IPS-15b (cell line): Measurements from ENCODE around the gene ATP4B.

ENCODE experiments used
- H3K27me3 ChIP-seq: one replicate; pipeline ENCODE4 v1.6.1; 2013; ENCODE audit warnings: low read length; ENCODE audit not compliant: control insufficient read depth, insufficient read depth
- H3K36me3 ChIP-seq: one replicate; pipeline ENCODE4 v1.6.1; 2013; ENCODE audit warnings: low read length; ENCODE audit not compliant: control insufficient read depth, insufficient read depth
- H3K4me1 ChIP-seq: one replicate; pipeline ENCODE4 v1.6.1; 2013; ENCODE audit warnings: mild to moderate bottlenecking, low read length; ENCODE audit not compliant: control insufficient read depth, insufficient read depth
- H3K4me3 ChIP-seq: one replicate; pipeline ENCODE4 v1.5.1; 2013; ENCODE audit warnings: low read depth, low read length
- H3K9ac ChIP-seq: one replicate; pipeline ENCODE4 v1.6.1; 2013; ENCODE audit warnings: low read depth, mild to moderate bottlenecking, low read length
- H3K9me3 ChIP-seq: one replicate; pipeline ENCODE4 v1.6.1; 2013; ENCODE audit warnings: mild to moderate bottlenecking, low read length; ENCODE audit not compliant: control insufficient read depth, insufficient read depth

The ATP4B gene

GRCh38 chr13:113654591-113655345, 3.2 kb downstream of the ATP4B start:
- H3K9me3 ChIP-seq, result no peaks in the 10 kb centered on the region
- H3K9ac ChIP-seq, result no peak overlapping the region
- no peak overlapping the region for H3K4me3 ChIP-seq
- no peaks in the 10 kb centered on the region for H3K36me3 ChIP-seq
- no peaks in the 10 kb centered on the region for H3K27me3 ChIP-seq
- no peaks in the 10 kb centered on the region for H3K4me1 ChIP-seq

GRCh38 chr13:113654175-113654560, 3.8 kb downstream of the ATP4B start:
- H3K9ac ChIP-seq, result no peak overlapping the region
- no peaks in the 10 kb centered on the region for H3K9me3 ChIP-seq
- no peaks in the 10 kb centered on the region for H3K36me3 ChIP-seq
- no peak overlapping the region for H3K4me3 ChIP-seq
- no peaks in the 10 kb centered on the region for H3K27me3 ChIP-seq
- H3K4me1 ChIP-seq, result no peaks in the 10 kb centered on the region

- H3K9ac ChIP-seq, result no peak overlapping the region
Measured at GRCh38 chr13:113653264-113654174, 4.5 kb downstream of the ATP4B start.

GRCh38 chr13:113652404-113653263, 5.4 kb downstream of the ATP4B start:
- Histone ChIP-seq H3K4me1 (no peaks in the 10 kb centered on the region), H3K27me3 (no peaks in the 10 kb centered on the region), H3K4me3 (no peak overlapping the region), H3K9ac (no peak overlapping the region), H3K36me3 (no peaks in the 10 kb centered on the region), H3K9me3 (no peaks in the 10 kb centered on the region)

More at GRCh38 chr13:113653264-113654174, 4.5 kb downstream of the ATP4B start:
- H3K27me3 ChIP-seq, result no peaks in the 10 kb centered on the region
- H3K4me3 ChIP-seq, result no peak overlapping the region
- no peaks in the 10 kb centered on the region for H3K9me3 ChIP-seq
- no peaks in the 10 kb centered on the region for H3K4me1 ChIP-seq
- no peaks in the 10 kb centered on the region for H3K36me3 ChIP-seq

GRCh38 chr13:113651511-113652403, 6.2 kb downstream of the ATP4B start:
- Histone ChIP-seq H3K4me1 (no peaks in the 10 kb centered on the region), H3K27me3 (no peaks in the 10 kb centered on the region), H3K36me3 (no peaks in the 10 kb centered on the region), H3K4me3 (no peak overlapping the region), H3K9ac (no peak overlapping the region), H3K9me3 (no peaks in the 10 kb centered on the region)

GRCh38 chr13:113650731-113651148, 7.3 kb downstream of the ATP4B start:
- H3K9ac ChIP-seq, result no peak overlapping the region
- H3K27me3 ChIP-seq, result no peaks in the 10 kb centered on the region
- H3K36me3 ChIP-seq, result no peaks in the 10 kb centered on the region
- no peak overlapping the region for H3K4me3 ChIP-seq
- H3K9me3 ChIP-seq, result no peaks in the 10 kb centered on the region
- no peaks in the 10 kb centered on the region for H3K4me1 ChIP-seq

- Histone ChIP-seq H3K4me1 (no peaks in the 10 kb centered on the region), H3K4me3 (no peak overlapping the region), H3K9me3 (no peaks in the 10 kb centered on the region), H3K36me3 (no peaks in the 10 kb centered on the region), H3K9ac (no peak overlapping the region), H3K27me3 (no peaks in the 10 kb centered on the region)
Measured at GRCh38 chr13:113650275-113650674, 7.7 kb downstream of the ATP4B start.

GRCh38 chr13:113649212-113649611, 8.8 kb downstream of the ATP4B start:
- Histone ChIP-seq H3K9ac (no peak overlapping the region), H3K27me3 (no peaks in the 10 kb centered on the region), H3K9me3 (no peaks in the 10 kb centered on the region), H3K4me1 (no peaks in the 10 kb centered on the region), H3K36me3 (no peaks in the 10 kb centered on the region), H3K4me3 (no peak overlapping the region)

GRCh38 chr13:113648216-113648610, 9.8 kb downstream of the ATP4B start:
- Histone ChIP-seq H3K4me1 (no peaks in the 10 kb centered on the region), H3K36me3 (no peaks in the 10 kb centered on the region), H3K4me3 (no peak overlapping the region), H3K27me3 (no peaks in the 10 kb centered on the region), H3K9ac (no peak overlapping the region), H3K9me3 (no peaks in the 10 kb centered on the region)

- no peak overlapping the region for H3K4me3 ChIP-seq
- H3K27me3 ChIP-seq, result no peaks in the 10 kb centered on the region
- H3K9me3 ChIP-seq, result peaks cover under 1% of the 10 kb centered on the region
- H3K36me3 ChIP-seq, result no peaks in the 10 kb centered on the region
- H3K4me1 ChIP-seq, result no peaks in the 10 kb centered on the region
- no peak overlapping the region for H3K9ac ChIP-seq
Measured at GRCh38 chr13:113647351-113648215, 10.4 kb downstream of the ATP4B start.
